ENCODE results near the gene TSPO2. TPM values are rescaled to one million over a fixed set of nuclear protein-coding genes. Genes with fewer than 3 reads are reported as not detected.

TSPO2 gene
- total and polyA plus RNA-seq, 9 of the 15 experiments (the other 6 are each of a cell fraction or from before 2014, with no cell fraction given), result not detected

DNA sequence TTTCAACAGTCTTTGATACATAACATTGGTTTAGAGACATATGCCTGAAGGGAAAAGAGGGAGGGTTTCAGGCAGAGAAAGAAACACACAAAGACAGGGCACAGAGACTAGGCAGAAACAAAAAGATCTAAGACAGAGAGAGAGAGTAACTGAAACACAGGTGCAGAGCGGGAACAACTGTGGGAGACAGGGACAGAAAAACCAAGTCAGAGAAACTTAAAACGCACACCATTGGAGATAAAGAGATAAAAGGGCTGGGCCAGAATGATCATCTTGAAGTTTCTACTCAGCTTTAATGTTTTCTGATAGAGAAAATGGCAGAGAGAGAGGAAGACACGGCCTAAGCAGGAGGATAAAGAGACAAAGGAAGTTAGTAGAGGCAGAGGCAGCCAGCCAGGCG is 15.0 kb upstream of the TSPO2 start (continued):
- TF ChIP-seq E2F3 (CRISPR knock-in tag; IDR thresholded peaks at IDR 0.05) (no peak), TEAD2 (tag; IDR thresholded peaks at IDR 0.05) (no peak)
- TF ChIP-seq, protein P1, sequence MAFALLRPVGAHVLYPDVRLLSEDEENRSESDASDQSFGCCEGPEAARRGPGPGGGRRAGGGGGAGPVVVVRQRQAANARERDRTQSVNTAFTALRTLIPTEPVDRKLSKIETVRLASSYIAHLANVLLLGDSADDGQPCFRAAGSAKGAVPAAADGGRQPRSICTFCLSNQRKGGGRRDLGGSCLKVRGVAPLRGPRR (CRISPR knock-in tag; IDR thresholded peaks at IDR 0.05), result no peak

DNA sequence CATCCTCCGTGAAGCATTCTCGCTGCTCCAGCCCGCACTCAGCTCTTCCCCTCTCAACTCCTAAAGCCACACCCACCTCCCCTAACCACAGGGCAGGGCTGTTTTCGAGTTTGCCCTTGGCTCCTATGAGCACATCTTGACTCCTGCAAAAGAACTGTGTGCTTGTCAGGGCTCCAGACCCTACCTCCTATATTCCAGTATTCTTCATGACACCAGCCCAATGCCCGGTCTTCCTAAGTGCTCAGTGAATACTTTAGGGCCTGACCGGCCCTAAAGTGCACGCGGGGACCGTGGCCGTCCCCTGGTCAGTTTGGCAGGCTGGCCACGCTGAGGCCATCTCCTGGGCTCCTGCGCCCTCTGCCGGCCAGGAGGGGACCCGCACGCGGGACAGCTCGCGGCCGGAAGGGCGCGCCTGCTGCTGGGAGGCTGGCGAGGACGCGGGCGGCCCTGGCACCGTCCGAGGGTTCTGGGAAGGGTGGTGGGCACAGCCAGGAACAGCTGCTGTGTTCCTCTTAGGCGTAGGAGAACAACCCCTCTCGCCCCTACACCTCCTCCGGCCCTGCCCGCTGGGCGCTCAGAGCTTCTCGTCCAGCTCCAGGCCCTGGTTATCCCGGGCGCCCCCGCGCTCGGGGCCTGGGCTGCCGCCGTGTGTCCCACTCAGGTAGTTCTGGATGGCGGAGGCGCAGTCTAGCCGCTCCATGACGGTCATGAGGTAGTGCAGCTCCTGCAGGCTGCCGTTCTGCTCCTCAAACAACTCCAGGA is 14.3 kb upstream of the TSPO2 start:
- H3K27ac ChIP-seq (ENCODE audit: extremely low read depth, low read depth, low read length), result no peak overlapping the region
- TF ChIP-seq NFYB (IDR thresholded peaks at IDR 0.05; ENCODE audit: extremely low read depth, insufficient read length) (no peak), ZSCAN32 (CRISPR knock-in tag; IDR thresholded peaks at IDR 0.05) (no peak), STAT5A (IDR thresholded peaks at IDR 0.05; ENCODE audit: borderline replicate concordance, low read length) (no peak), SNRNP70 (optimal IDR thresholded peaks at IDR 0.05; ENCODE audit: low read depth, low read length) (no peak), RCOR1 (IDR thresholded peaks at IDR 0.05; ENCODE audit: borderline replicate concordance in 1 of 2, low read depth in 2 of 2, low read length in 2 of 2) (no peak), ZNF133 (CRISPR knock-in tag; IDR thresholded peaks at IDR 0.05) (no peak), ZZZ3 (IDR thresholded peaks at IDR 0.05) (no peak), RBFOX2 (IDR thresholded peaks at IDR 0.05; ENCODE audit: low read depth, low read length) (peak; percentile 69), ZNF644 (tag; IDR thresholded peaks at IDR 0.05; ENCODE audit: low read depth) (no peak)
- TF ChIP-seq, protein P2, sequence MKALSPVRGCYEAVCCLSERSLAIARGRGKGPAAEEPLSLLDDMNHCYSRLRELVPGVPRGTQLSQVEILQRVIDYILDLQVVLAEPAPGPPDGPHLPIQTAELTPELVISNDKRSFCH (CRISPR knock-in tag; IDR thresholded peaks at IDR 0.05), result no peak
- TF ChIP-seq, protein P2 (tag; IDR thresholded peaks at IDR 0.05), result peak; percentile 41; the same call in 1 of the 2 replicates
- TF ChIP-seq, protein P3, sequence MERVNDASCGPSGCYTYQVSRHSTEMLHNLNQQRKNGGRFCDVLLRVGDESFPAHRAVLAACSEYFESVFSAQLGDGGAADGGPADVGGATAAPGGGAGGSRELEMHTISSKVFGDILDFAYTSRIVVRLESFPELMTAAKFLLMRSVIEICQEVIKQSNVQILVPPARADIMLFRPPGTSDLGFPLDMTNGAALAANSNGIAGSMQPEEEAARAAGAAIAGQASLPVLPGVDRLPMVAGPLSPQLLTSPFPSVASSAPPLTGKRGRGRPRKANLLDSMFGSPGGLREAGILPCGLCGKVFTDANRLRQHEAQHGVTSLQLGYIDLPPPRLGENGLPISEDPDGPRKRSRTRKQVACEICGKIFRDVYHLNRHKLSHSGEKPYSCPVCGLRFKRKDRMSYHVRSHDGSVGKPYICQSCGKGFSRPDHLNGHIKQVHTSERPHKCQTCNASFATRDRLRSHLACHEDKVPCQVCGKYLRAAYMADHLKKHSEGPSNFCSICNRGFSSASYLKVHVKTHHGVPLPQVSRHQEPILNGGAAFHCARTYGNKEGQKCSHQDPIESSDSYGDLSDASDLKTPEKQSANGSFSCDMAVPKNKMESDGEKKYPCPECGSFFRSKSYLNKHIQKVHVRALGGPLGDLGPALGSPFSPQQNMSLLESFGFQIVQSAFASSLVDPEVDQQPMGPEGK (CRISPR knock-in tag; IDR thresholded peaks at IDR 0.05; ENCODE audit: borderline replicate concordance), result no peak
- TF ChIP-seq, protein P4, sequence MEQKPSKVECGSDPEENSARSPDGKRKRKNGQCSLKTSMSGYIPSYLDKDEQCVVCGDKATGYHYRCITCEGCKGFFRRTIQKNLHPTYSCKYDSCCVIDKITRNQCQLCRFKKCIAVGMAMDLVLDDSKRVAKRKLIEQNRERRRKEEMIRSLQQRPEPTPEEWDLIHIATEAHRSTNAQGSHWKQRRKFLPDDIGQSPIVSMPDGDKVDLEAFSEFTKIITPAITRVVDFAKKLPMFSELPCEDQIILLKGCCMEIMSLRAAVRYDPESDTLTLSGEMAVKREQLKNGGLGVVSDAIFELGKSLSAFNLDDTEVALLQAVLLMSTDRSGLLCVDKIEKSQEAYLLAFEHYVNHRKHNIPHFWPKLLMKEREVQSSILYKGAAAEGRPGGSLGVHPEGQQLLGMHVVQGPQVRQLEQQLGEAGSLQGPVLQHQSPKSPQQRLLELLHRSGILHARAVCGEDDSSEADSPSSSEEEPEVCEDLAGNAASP (IDR thresholded peaks at IDR 0.05), result no peak

More for the DNA sequence above, 14.3 kb upstream of the TSPO2 start:
- CTCF ChIA-PET (ENCODE audit: low intra/inter-chr PET ratio), result interaction anchor here (0.7 to 2.1 kb wide), 4 partner anchors 11 to 309 kb away, joined by 3 to 10 read pairs (median 6); partner anchors contain the start of gene UNC5CL
- Histone ChIP-seq H3K9me3 (replicated peaks; ENCODE audit: control insufficient read depth, insufficient read depth, low read depth, low read length) (no peaks in the 10 kb centered on the region), H3K36me3 (ENCODE audit: control insufficient read depth, insufficient read depth, low read length) (no peaks in the 10 kb centered on the region), H3K4me3 (peak overlapping the region; percentile 10), H3K9me1 (ENCODE audit: control insufficient read depth, insufficient read depth, low read length) (no peaks in the 10 kb centered on the region), H3K4me2 (ENCODE audit: insufficient read depth, low read length) (peak overlapping the region; percentile 83), H4K20me1 (replicated peaks; ENCODE audit: control insufficient read depth, insufficient read depth, low read length) (no peaks in the 10 kb centered on the region), H3K9ac (ENCODE audit: insufficient read depth in 1 of 2, low read depth in 2 of 2, low read length in 2 of 2) (peak overlapping the region in 1 of 2 experiments; percentile 88; a peak in 2 of 4 replicates), H2AFZ (ENCODE audit: low read depth, low read length) (peak overlapping the region; percentile 97), H3K27me3 (ENCODE audit: control insufficient read depth in 2 of 2, insufficient read depth in 2 of 2, low read length in 2 of 2) (peaks cover 13 to 14% of the 10 kb centered on the region in 2 experiments; a peak in 4 of 5 replicates), H3K79me2 (ENCODE audit: control insufficient read depth, insufficient read depth, low read length) (no peaks in the 10 kb centered on the region), H3K4me1 (replicated peaks in 1 of 2; ENCODE audit: control insufficient read depth in 2 of 2, insufficient read depth in 2 of 2, low read length in 2 of 2) (peaks cover 0 to 13% of the 10 kb centered on the region in 2 experiments; a peak in 4 of 5 replicates)
- DNase-seq (ENCODE audit: extremely low read depth in 1 of 4, low spot score in 3 of 4), result peak; percentile 85 to 95 (median 93)
- no TSS peak for BruUV-seq (replicated peaks)
- peak; percentile 98 for ATAC-seq
- POLR2A ChIA-PET, result interaction anchor here (0.6 to 1.3 kb wide), 11 partner anchors 9 to 704 kb away, joined by 3 to 6 read pairs (median 3); no protein-coding TSS in a partner anchor
- peak; percentile 69 for FAIRE-seq
- 15% methylated on average over 29 of the region's 45 CpGs for WGBS (ENCODE audit: insufficient coverage, low coverage, missing lambda C conversion rate)
- in situ Hi-C loops (cut with MboI), result loop anchor here (25.0 kb wide), 1 partner anchor 1666 kb away; no protein-coding TSS in a partner anchor
- intact Hi-C loops (cut with micrococcal nuclease), result loop anchor here (1.0 to 10.0 kb wide), 4 partner anchors 39 to 701 kb away; no protein-coding TSS in a partner anchor

Data from K562 (cell line).